ENCODE results near the gene RUFY3. TPM values are rescaled to one million over a fixed set of nuclear protein-coding genes. Genes with fewer than 3 reads are reported as not detected.

The RUFY3 gene
- total RNA-seq, 1 experiment from 2014 or later: 48.0 TPM

- TF ChIP-seq CTCF (conservative IDR thresholded peaks at IDR 0.05): no peak
- Mint-ChIP-seq H3K27me3 (ENCODE audit: low read depth) (no peaks in the 10 kb centered on the region), H3K4me3 (no peak overlapping the region), H3K9me3 (no peaks in the 10 kb centered on the region), H3K4me1 (no peaks in the 10 kb centered on the region), H3K36me3 (ENCODE audit: insufficient read depth in 1 of 3, low read depth in 3 of 3) (peaks cover 0 to 9% (median 6%) of the 10 kb centered on the region in 3 experiments; a peak in 6 of 7 replicates), H3K27ac (no peak overlapping the region)
- no peak overlapping the region for H3K9ac ChIP-seq (ENCODE audit: extremely low read depth, insufficient read length, low read length)
- WGBS (ENCODE audit: extremely low coverage, insufficient read length, low lambda C conversion rate): no CpG with 5 or more reads among the region's 1 CpG
- no peak overlapping the region for H3K4ac ChIP-seq (ENCODE audit: low read depth, low read length)
- H3K23ac ChIP-seq (ENCODE audit: insufficient read length, low read depth, low read length): no peak overlapping the region
- no peak overlapping the region for H4K91ac ChIP-seq (ENCODE audit: insufficient read length, low read depth, low read length)
- H2AFZ ChIP-seq (ENCODE audit: low read length): no peak overlapping the region
- no peaks in the 10 kb centered on the region for H3K79me2 ChIP-seq (ENCODE audit: insufficient read depth, low read length)
- H2AK5ac ChIP-seq (ENCODE audit: insufficient read length, low read length): no peak overlapping the region
- no peak overlapping the region for H3K18ac ChIP-seq (ENCODE audit: insufficient read length, low read depth, low read length)
- no peak for DNase-seq
- H3K79me1 ChIP-seq (ENCODE audit: insufficient read depth, low read depth, low read length, poor library complexity, severe bottlenecking): no peaks in the 10 kb centered on the region
- no peaks in the 10 kb centered on the region for H3K27me3 ChIP-seq (ENCODE audit: insufficient read depth, low read length)
- no peak overlapping the region for H3K56ac ChIP-seq (ENCODE audit: insufficient read length, low read depth, low read length)
- H4K20me1 ChIP-seq (ENCODE audit: control insufficient read depth, insufficient read depth, insufficient read length): no peaks in the 10 kb centered on the region
- no peak overlapping the region for H4K8ac ChIP-seq (replicated peaks; ENCODE audit: insufficient read length, low read depth, low read length)
- no peak overlapping the region for H3K14ac ChIP-seq (ENCODE audit: insufficient read depth, low read length)
- H3K27ac ChIP-seq (ENCODE audit: insufficient read length, low read depth, low read length): no peak overlapping the region
- no peak overlapping the region for H2BK15ac ChIP-seq (ENCODE audit: low read depth, low read length)
- no peak overlapping the region for H2BK120ac ChIP-seq (ENCODE audit: low read depth, low read length, poor library complexity, severe bottlenecking)
- no peaks in the 10 kb centered on the region for H3K4me1 ChIP-seq (ENCODE audit: insufficient read depth, low read length)
- no peaks in the 10 kb centered on the region for H3K9me3 ChIP-seq (ENCODE audit: control insufficient read depth, low read depth, low read length)
- no peak overlapping the region for H3T11ph ChIP-seq (ENCODE audit: low read length)
- H2BK20ac ChIP-seq (ENCODE audit: low read depth, low read length, poor library complexity, severe bottlenecking): no peak overlapping the region
- no peak overlapping the region for H4K5ac ChIP-seq (ENCODE audit: insufficient read length, low read depth, low read length)
- no peak overlapping the region for H3K4me2 ChIP-seq (ENCODE audit: insufficient read depth, insufficient read length, low read length)
- H2BK12ac ChIP-seq (ENCODE audit: insufficient read length, low read depth, low read length): no peak overlapping the region
- H2BK5ac ChIP-seq (ENCODE audit: insufficient read length, low read length): no peak overlapping the region
- no peaks in the 10 kb centered on the region for H3K23me2 ChIP-seq (ENCODE audit: insufficient read length, low read depth, low read length, poor library complexity, severe bottlenecking)
These were observed 38.9 kb downstream of the RUFY3 start for GRCh38 chr4:70760662-70761061.

All from H9 (cell line).